GM23338 (cell line): ENCODE data around the gene GRID2. TPM values are rescaled to one million over a fixed set of nuclear protein-coding genes. Genes with fewer than 3 reads are reported as not detected.

Experiments used
- ATAC-seq: fragments of 200-7000 bp; cut with Tn5 transposase; 3 replicates; pipeline ENCODE4 v1.9.1; 2020
- DNase-seq: peaks from one replicate; pipeline ENCODE4 v3.0.0-alpha.2; 2015; ENCODE audit warnings: low spot score
- H2AFZ ChIP-seq: fragments of 200-600 bp; sonication (generic); 2 replicates; pipeline ENCODE4 v1.8.0; 2016; ENCODE audit warnings: antibody characterized with exemption, mild to moderate bottlenecking, moderate library complexity
- H3F3A ChIP-seq: fragments of 200-600 bp; sonication (generic); replicated peaks from 2 replicates; pipeline ENCODE4 v1.8.0; 2017; ENCODE audit warnings: antibody characterized with exemption, mixed run types, low read depth
- H3K27ac ChIP-seq: fragments of 200-600 bp; sonication (generic); 2 replicates; pipeline ENCODE4 v1.6.1; 2016; ENCODE audit warnings: low read depth
- H3K27me3 ChIP-seq: fragments of 200-600 bp; sonication (generic); 2 replicates; pipeline ENCODE4 v1.8.0; 2016; ENCODE audit warnings: mild to moderate bottlenecking, mixed run types, moderate library complexity; ENCODE audit not compliant: insufficient read depth
- H3K36me3 ChIP-seq: fragments of 200-600 bp; sonication (generic); 2 replicates; pipeline ENCODE4 v1.8.0; 2016; ENCODE audit warnings: mild to moderate bottlenecking; ENCODE audit not compliant: insufficient read depth
- H3K4me1 ChIP-seq: fragments of 200-600 bp; sonication (generic); 2 replicates; pipeline ENCODE4 v1.8.0; 2016; ENCODE audit warnings: mild to moderate bottlenecking, moderate library complexity; ENCODE audit not compliant: insufficient read depth
- H3K4me2 ChIP-seq: fragments of 200-600 bp; sonication (generic); 2 replicates; pipeline ENCODE4 v1.7.1; 2017; ENCODE audit warnings: mixed run types
- H3K4me3 ChIP-seq: fragments of 200-600 bp; sonication (generic); 2 replicates; pipeline ENCODE4 v1.6.1; 2016; ENCODE audit warnings: mixed run types
- H3K79me2 ChIP-seq: fragments of 200-600 bp; sonication (generic); replicated peaks from 2 replicates; pipeline ENCODE4 v1.8.0; 2017; ENCODE audit warnings: mild to moderate bottlenecking; ENCODE audit not compliant: insufficient read depth
- H3K9me2 ChIP-seq: fragments of 200-600 bp; sonication (generic); 2 replicates; pipeline ENCODE4 v1.8.0; 2017; ENCODE audit not compliant: insufficient read depth
- H4K20me1 ChIP-seq: fragments of 200-600 bp; sonication (generic); replicated peaks from 2 replicates; pipeline ENCODE4 v1.8.0; 2017; ENCODE audit warnings: mild to moderate bottlenecking; ENCODE audit not compliant: insufficient read depth
- H3K27ac Mint-ChIP-seq: 2 replicates; pipeline ENCODE4 v1.8.0; 2020; ENCODE audit warnings: inconsistent platforms, mild to moderate bottlenecking, moderate library complexity, mixed read lengths
- H3K27me3 Mint-ChIP-seq: 3 replicates; pipeline ENCODE4 v1.8.0; 2022; ENCODE audit warnings: low read depth, mild to moderate bottlenecking, moderate library complexity, mixed read lengths, inconsistent platforms; ENCODE audit not compliant: insufficient read depth, poor library complexity
- H3K36me3 Mint-ChIP-seq: 3 replicates; pipeline ENCODE4 v1.8.0; 2021; ENCODE audit warnings: low read depth, mild to moderate bottlenecking, inconsistent platforms, moderate library complexity, mixed read lengths
- H3K4me1 Mint-ChIP-seq: 3 replicates; pipeline ENCODE4 v1.8.0; 2020; ENCODE audit warnings: mild to moderate bottlenecking, inconsistent platforms, mixed read lengths
- H3K4me3 Mint-ChIP-seq: 3 replicates; pipeline ENCODE4 v1.8.0; 2021; ENCODE audit warnings: moderate library complexity, mild to moderate bottlenecking, inconsistent platforms, mixed read lengths
- H3K9me3 Mint-ChIP-seq: 3 replicates; pipeline ENCODE4 v1.8.0; 2020; ENCODE audit warnings: moderate library complexity, mild to moderate bottlenecking, inconsistent platforms, mixed read lengths
- CREB1 ChIP-seq: fragments of 250-450 bp; sonication (Bioruptor Pico); IDR thresholded peaks from 2 replicates; pipeline ENCODE4 v1.5.0; 2020; ENCODE audit warnings: low read depth, mild to moderate bottlenecking, moderate library complexity
- CTCF ChIP-seq, 2 experiments: fragments of 200-600 bp in 1 of 2; sonication (generic) in 1 of 2; conservative IDR thresholded peaks; 2 replicates each; pipeline versions ENCODE4 v1.5.1 to v1.6.1; 2016 to 2017; ENCODE audit warnings: antibody characterized with exemption in 2 of 2, low read depth in 2 of 2, mild to moderate bottlenecking in 2 of 2, moderate library complexity in 1 of 2
- ETS1 ChIP-seq: IDR thresholded peaks from 2 replicates; pipeline ENCODE4 v1.6.1; 2016; ENCODE audit warnings: antibody characterized with exemption
- EZH2 ChIP-seq: fragments of 200-600 bp; sonication (generic); IDR thresholded peaks from one replicate; pipeline ENCODE4 v1.8.0; 2017; ENCODE audit warnings: antibody characterized with exemption, mild to moderate bottlenecking, low read depth; ENCODE audit not compliant: unreplicated experiment
- JUNB ChIP-seq: IDR thresholded peaks from one replicate; pipeline ENCODE4 v1.6.1; 2016; ENCODE audit warnings: antibody characterized with exemption; ENCODE audit not compliant: unreplicated experiment
- POLR2AphosphoS5 ChIP-seq: IDR thresholded peaks from 2 replicates; pipeline ENCODE4 v1.6.1; 2016; ENCODE audit warnings: antibody characterized with exemption, low read depth
- REST ChIP-seq: IDR thresholded peaks from one replicate; pipeline ENCODE4 v1.6.1; 2018; ENCODE audit warnings: antibody characterized with exemption; ENCODE audit not compliant: unreplicated experiment
- ZNF114 ChIP-seq: fragments of 250-450 bp; sonication (Bioruptor Pico); IDR thresholded peaks from 2 replicates; pipeline ENCODE4 v1.5.0; 2020; ENCODE audit warnings: mild to moderate bottlenecking, moderate library complexity
- ZNF331 ChIP-seq: fragments of 250-450 bp; sonication (Bioruptor Pico); IDR thresholded peaks from 2 replicates; pipeline ENCODE4 v1.5.0; 2020; ENCODE audit warnings: low read depth, mild to moderate bottlenecking, moderate library complexity
- ZNF462 ChIP-seq: fragments of 250-450 bp; sonication (Bioruptor Pico); IDR thresholded peaks from 2 replicates; pipeline ENCODE4 v1.5.0; 2020; ENCODE audit warnings: mild to moderate bottlenecking, moderate library complexity
- polyA plus RNA-seq: library from polyadenylated mRNA; unstranded; fragments of >200 nt; fragmentation: Nextera tagmentation; extraction: Ambion mirVana; gene quantifications from 2 replicates; pipeline ENCODE4 v1.2.1, GENCODE V29; 2016
- total RNA-seq: library from RNA; depleted of rRNA; stranded (reverse); fragments of >200 nt; shearing (Covaris generic); gene quantifications from 2 replicates; pipeline ENCODE4 v1.2.3, GENCODE V29; 2014

Gene GRID2
- total and polyA plus RNA-seq, 2 experiments from 2014 or later = 19.9 to 65.4 TPM

- TF ChIP-seq REST (no peak), POLR2AphosphoS5 (no peak), CTCF (conservative IDR thresholded peaks at IDR 0.05; ENCODE audit: low read depth in 2 of 2) (no peak), ZNF114 (CRISPR knock-in tag) (no peak), EZH2 (no peak), ZNF331 (CRISPR knock-in tag) (no peak), JUNB (no peak)
Observed at GRCh38 chr4:93289241-93289640, 985.5 kb downstream of the GRID2 start (continued).

GRCh38 chr4:93289831-93290230 lies 986.1 kb downstream of the GRID2 start:
- H3K4me1 Mint-ChIP-seq = 0 out of 3 replicates have a peak, but pooled peaks cover 4% of the 10 kb centered on the region
- Histone ChIP-seq H3K27ac (no peak overlapping the region), H3K9me2 (no peaks in the 10 kb centered on the region), H3K36me3 (no peaks in the 10 kb centered on the region), H3F3A (no peaks in the 10 kb centered on the region), H3K4me1 (no peaks in the 10 kb centered on the region), H3K4me2 (no peak overlapping the region), H2AFZ (no peak overlapping the region), H3K4me3 (no peak overlapping the region), H3K79me2 (no peaks in the 10 kb centered on the region), H4K20me1 (peaks cover 3% of the 10 kb centered on the region; the same call in 1 of the 2 replicates), H3K27me3 (no peaks in the 10 kb centered on the region)
- no peaks in the 10 kb centered on the region for H3K27me3 Mint-ChIP-seq
- no peaks in the 10 kb centered on the region for H3K36me3 Mint-ChIP-seq
- no peak overlapping the region for H3K4me3 Mint-ChIP-seq
- DNase-seq (no peak), ATAC-seq (no peak)
- no peaks in the 10 kb centered on the region for H3K9me3 Mint-ChIP-seq
- H3K27ac Mint-ChIP-seq = no peak overlapping the region
- TF ChIP-seq EZH2 (no peak), CTCF (conservative IDR thresholded peaks at IDR 0.05; ENCODE audit: low read depth in 2 of 2) (no peak), POLR2AphosphoS5 (no peak), CREB1 (no peak), ETS1 (no peak), ZNF331 (CRISPR knock-in tag) (no peak), ZNF462 (CRISPR knock-in tag) (no peak)
